ENCODE results near the gene ADAP2. TPM values are rescaled to one million over a fixed set of nuclear protein-coding genes. Genes with fewer than 3 reads are reported as not detected.

ADAP2 gene
- total and polyA plus RNA-seq, 8 donors: 1.8 to 28.7 (median 8.0) TPM; not detected in 1

DNA sequence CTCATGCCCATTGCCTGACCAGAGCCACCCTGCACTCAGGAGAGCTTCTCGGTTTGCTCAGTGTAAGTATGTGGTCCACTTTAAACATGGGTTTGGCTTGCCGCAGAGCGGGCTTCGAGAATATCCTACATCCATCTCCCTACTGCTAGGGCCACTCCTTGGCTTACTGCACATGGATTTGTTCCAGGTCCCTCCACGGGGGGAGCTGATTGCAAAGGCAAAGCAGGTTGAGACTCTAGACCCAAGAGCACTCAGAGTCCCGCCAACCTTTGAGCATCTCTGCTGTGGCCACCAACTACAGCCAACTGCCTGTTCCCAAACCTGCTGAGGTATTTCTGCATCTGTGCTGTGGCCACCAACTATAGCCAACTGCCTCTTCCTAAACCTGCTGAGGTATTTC lies 75.5 kb downstream of the ADAP2 start:
- H3K36me3 ChIP-seq: peaks cover 23 to 90% (median 86%) of the 10 kb centered on the region in 4 donors

DNA sequence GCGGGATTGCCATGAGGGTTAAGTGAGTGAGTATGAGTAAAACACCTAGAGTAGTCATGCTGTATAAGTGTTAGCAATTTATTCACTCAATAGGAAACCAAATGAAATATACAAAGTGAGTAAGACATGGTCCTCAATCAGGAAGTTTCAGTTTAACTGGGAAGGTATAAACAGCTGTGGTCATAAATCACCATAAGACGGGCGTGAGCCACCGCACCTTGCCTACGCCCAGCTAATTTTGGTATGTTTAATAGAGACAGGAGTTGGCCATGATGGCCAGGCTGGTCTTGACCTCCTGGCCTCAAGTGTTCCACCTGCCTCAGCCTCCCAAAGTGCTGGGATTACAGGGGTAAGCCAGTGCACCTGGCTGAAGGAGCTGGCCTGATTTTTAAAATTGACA lies 76.1 kb downstream of the ADAP2 start:
- no peak for DNase-seq
- H3K4me1 ChIP-seq: no peaks in the 10 kb centered on the region
- H3K36me3 ChIP-seq: peaks cover 23 to 92% (median 88%) of the 10 kb centered on the region in 4 donors
- intact Hi-C loops (cut with DNase I; ENCODE audit: low total_unique reads): no loop called here
- H3K4me3 ChIP-seq: no peak overlapping the region
- TF ChIP-seq, protein P1, sequence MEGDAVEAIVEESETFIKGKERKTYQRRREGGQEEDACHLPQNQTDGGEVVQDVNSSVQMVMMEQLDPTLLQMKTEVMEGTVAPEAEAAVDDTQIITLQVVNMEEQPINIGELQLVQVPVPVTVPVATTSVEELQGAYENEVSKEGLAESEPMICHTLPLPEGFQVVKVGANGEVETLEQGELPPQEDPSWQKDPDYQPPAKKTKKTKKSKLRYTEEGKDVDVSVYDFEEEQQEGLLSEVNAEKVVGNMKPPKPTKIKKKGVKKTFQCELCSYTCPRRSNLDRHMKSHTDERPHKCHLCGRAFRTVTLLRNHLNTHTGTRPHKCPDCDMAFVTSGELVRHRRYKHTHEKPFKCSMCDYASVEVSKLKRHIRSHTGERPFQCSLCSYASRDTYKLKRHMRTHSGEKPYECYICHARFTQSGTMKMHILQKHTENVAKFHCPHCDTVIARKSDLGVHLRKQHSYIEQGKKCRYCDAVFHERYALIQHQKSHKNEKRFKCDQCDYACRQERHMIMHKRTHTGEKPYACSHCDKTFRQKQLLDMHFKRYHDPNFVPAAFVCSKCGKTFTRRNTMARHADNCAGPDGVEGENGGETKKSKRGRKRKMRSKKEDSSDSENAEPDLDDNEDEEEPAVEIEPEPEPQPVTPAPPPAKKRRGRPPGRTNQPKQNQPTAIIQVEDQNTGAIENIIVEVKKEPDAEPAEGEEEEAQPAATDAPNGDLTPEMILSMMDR (IDR thresholded peaks at IDR 0.05): no peak
- TF ChIP-seq POLR2AphosphoS5 (IDR thresholded peaks at IDR 0.05): no peak
- TF ChIP-seq POLR2A (IDR thresholded peaks at IDR 0.05): no peak
- no peak for TF ChIP-seq EP300 (IDR thresholded peaks at IDR 0.05)
- WGBS, 5 donors: 88 to 99% (median 96%) methylated on average over 5 of the region's 5 CpGs
- no peaks in the 10 kb centered on the region for H3K27me3 ChIP-seq
- H3K9me3 ChIP-seq: no peaks in the 10 kb centered on the region
- H3K27ac ChIP-seq: no peak overlapping the region

More for the DNA sequence above, 75.5 kb downstream of the ADAP2 start:
- no peak for TF ChIP-seq EP300 (IDR thresholded peaks at IDR 0.05)
- no peak for TF ChIP-seq POLR2A (IDR thresholded peaks at IDR 0.05)
- TF ChIP-seq, protein P1 (IDR thresholded peaks at IDR 0.05): no peak
- Histone ChIP-seq H3K4me1 (no peaks in the 10 kb centered on the region), H3K27me3 (no peaks in the 10 kb centered on the region), H3K27ac (no peak overlapping the region), H3K9me3 (no peaks in the 10 kb centered on the region), H3K4me3 (no peak overlapping the region)
- DNase-seq: no peak
- intact Hi-C loops (cut with DNase I; ENCODE audit: low total_unique reads): no loop called here
- WGBS, 5 donors: 93 to 97% (median 96%) methylated on average over 3 to 6 of the region's 6 CpGs

DNA sequence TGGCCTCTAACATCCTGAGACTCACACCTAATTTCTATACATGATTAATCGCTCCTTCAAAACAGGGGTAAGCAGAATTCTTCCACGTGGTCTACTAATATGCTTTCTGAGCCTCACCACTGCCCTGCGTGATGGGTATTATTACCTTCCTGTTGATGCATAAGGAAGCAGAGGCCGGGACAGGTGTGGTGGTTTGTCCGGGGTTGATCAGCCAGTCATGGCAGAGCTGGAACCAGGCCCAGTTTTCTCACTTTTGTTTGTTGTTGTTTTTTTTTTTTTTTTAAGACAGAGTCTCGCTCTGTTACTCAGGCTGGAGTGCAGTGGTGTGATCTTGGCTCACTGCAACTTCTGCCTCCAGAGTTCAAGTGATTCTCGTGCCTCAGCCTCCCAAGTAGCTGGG lies 80.3 kb downstream of the ADAP2 start:
- TF ChIP-seq, protein P1 (IDR thresholded peaks at IDR 0.05): no peak
- TF ChIP-seq EP300 (IDR thresholded peaks at IDR 0.05) (no peak), POLR2AphosphoS5 (IDR thresholded peaks at IDR 0.05) (no peak), POLR2A (IDR thresholded peaks at IDR 0.05) (no peak)
- DNase-seq: no peak
- Histone ChIP-seq H3K4me1 (no peaks in the 10 kb centered on the region), H3K4me3 (no peak overlapping the region), H3K36me3 (peaks cover 23 to 73% (median 62%) of the 10 kb centered on the region in 4 donors), H3K27ac (no peak overlapping the region), H3K27me3 (no peaks in the 10 kb centered on the region), H3K9me3 (no peaks in the 10 kb centered on the region)
- WGBS, 5 donors: 90 to 92% (median 91%) methylated on average over 7 of the region's 7 CpGs
- intact Hi-C loops (cut with DNase I; ENCODE audit: low total_unique reads): no loop called here

DNA sequence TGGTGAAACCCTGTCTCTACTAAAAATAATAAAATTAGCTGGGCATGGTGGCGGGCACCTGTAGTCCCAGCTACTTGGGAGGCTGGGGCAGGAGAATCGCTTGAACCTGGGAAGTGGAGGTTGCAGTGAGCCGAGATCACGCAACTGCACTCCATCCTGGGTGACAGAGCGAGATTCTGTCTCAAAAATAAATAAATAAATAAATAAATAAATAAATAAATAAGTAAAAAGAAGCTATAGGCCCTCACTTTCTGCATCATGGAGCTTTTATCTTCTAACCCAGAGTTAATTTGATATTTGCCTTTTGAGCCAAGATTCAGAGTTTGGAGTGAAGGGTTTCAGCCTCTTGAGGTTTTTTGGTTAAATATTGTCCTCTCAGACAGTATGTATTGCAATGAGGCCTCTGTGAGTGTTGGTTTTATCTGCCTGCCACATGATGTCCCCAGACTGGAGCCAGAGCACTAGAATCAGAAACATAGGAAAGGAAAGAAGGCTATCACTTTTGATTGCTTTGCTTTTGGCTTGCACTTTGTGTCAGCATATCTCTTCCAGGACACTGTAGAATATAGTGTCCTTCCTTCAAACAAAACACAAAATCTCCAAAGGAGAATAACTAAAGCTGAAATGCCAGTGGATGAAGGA lies 81.6 kb downstream of the ADAP2 start:
- DNase-seq: no peak
- TF ChIP-seq, protein P1 (IDR thresholded peaks at IDR 0.05): no peak
- no peak for TF ChIP-seq POLR2AphosphoS5 (IDR thresholded peaks at IDR 0.05)
- TF ChIP-seq EP300 (IDR thresholded peaks at IDR 0.05): no peak
- no peak for TF ChIP-seq POLR2A (IDR thresholded peaks at IDR 0.05)
- intact Hi-C loops (cut with DNase I; ENCODE audit: low total_unique reads): no loop called here
- Histone ChIP-seq H3K36me3 (peaks cover 13 to 60% (median 49%) of the 10 kb centered on the region in 4 donors), H3K4me1 (peaks cover 0 to 11% (median 7%) of the 10 kb centered on the region in 4 donors), H3K27me3 (no peaks in the 10 kb centered on the region), H3K9me3 (no peaks in the 10 kb centered on the region), H3K27ac (no peak overlapping the region), H3K4me3 (no peak overlapping the region)
- 91 to 98% (median 96%) methylated on average over 5 of the region's 5 CpGs for WGBS, 5 donors

Measured in stomach (tissue), 9 donors.